GM21515 (cell line): ENCODE measurements around the gene HSPG2.
"Not testable (repeated sequence)": the region's sequence is repeated elsewhere in the genome, so short reads cannot be mapped to it uniquely, and the experiment has no call there.

Experiments
- ATAC-seq: cut with Tn5 transposase; IDR thresholded peaks from one replicate; pipeline ENCODE4 v1.9.1; 2021; ENCODE audit not compliant: unreplicated experiment

The HSPG2 gene

DNA sequence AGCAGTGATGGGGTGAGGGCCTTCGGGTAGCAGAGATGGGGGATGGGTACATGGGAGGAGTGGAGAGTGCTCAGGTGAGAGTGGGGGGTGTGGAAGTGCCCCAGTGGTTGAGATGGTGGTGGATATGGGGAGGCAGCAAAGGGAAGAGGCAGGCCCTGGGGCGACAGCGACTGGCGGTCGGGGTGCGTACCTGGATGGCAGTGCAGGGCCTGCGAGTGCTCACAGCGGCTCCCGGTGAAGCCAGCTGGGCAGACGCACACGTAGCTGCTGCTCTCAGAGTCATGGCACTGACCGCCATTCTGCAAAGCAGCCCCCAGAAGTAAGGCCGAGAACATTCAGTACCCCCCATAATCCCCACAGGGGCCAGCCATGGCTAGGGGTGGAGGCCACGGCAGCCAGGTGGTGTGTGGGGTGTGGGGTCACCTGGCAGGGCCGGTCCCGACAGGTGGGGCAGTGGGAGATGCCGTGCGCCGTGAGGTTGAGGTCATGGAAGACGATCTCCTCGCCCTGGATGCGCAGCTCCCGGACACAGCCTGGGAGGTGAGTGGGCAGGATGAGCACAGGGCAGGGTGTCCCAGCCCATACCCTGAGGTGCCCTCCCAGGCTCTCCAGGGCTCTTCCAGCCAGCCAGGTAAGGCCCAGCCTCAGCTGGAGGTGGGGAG lies 106.2 kb downstream of the HSPG2 start:
- no peak for ATAC-seq

GRCh38 chr1:21829294-21829693 lies 107.8 kb downstream of the HSPG2 start:
- ATAC-seq: no peak

DNA sequence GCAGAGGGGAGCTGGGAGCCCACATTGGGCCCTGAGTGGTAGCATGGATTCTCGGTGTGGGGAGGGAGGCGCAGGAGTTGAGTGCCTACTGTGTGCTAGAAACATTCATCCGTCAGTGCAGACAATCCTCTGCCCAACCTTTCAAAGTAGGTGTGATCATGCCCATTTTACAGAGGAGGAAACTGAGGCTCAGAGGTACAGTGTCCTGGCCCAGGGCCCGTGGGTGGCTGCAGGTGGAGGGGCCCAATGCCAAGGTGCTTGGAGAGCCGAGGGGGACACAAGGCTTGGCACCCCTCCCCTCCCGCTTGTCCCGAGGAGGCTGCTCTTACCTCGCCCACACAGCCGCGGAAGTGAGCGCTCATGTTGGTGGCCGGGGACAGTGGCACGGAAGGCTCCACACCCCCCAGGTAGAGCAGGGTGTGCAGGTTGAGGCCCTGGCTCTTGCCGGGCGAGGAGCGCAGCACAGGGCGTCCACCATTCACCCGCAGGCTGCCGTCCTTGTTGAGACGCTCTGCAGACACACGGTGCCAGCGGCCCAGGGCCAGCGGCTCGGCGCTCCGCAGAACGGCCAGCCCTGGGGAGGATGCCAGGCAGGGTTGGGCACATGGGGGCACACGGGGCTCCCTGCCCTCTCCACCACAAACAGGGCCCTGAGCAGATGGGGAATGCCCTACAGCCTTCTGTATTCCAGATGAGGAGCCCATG lies 108.5 kb downstream of the HSPG2 start:
- no peak for ATAC-seq

- ATAC-seq: no peak
These were observed 109.0 kb downstream of the HSPG2 start for GRCh38 chr1:21828075-21828474.

GRCh38 chr1:21827141-21827679 lies 109.9 kb downstream of the HSPG2 start:
- no peak for ATAC-seq

- not testable (repeated sequence) for ATAC-seq
These were observed 110.4 kb downstream of the HSPG2 start for GRCh38 chr1:21826694-21827093.

GRCh38 chr1:21825393-21825792 lies 111.7 kb downstream of the HSPG2 start:
- ATAC-seq: no peak

DNA sequence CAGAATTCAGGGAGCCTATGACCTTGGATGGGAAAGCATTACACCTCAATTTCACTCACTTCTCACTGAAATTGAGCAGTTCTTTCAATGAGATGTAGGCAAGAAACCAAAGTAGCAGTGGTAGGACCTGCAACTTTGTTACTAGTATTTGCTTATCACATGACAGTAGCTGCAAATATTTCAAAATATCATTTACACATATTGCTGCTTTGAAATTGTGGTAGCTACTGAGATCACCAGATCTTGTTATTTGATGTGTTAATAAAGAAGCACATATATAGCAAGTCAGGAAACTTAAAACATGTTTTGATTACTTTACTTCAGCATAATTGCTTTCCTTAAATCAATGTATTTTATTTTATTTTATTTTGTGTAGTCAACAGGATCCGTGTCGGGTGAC lies 112.2 kb downstream of the HSPG2 start:
- no peak for ATAC-seq

DNA sequence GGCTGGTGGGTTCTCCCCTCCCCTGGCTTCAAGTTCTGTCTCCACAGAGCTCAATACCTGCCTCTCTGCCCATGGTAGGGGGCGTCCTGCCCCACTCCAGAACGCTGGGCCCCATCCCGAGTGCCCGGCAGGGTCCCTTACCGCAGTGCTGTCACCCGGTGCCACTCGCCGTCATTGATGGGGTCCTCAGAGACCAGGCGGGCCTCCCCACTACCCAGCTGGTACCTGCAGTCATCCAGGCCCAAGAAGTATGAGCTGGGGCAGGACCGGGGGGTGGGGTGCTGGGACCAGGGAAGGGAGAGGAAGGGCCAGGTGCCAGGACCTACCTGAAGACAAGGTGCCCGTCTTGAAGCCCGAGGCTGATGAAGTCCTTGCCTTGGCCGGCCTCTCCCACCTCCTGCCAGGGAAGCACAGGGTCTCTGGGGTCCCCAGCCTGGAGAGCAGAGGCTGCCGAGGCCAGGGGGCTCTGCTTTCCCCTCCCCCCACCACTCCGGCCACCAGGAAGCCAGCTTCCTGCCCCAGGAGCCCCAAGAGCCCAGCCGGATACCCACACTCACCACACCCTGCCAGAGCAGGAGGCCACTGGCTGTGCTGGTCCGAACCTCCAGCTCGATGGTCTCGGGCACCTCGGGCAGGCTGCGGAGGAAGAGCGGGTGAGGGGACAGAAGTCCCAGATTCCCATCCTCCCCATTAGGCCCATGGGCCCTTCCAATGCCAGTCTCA lies 113.0 kb downstream of the HSPG2 start:
- no peak for ATAC-seq

- no peak for ATAC-seq
These were observed 113.7 kb downstream of the HSPG2 start for GRCh38 chr1:21823206-21823979.

DNA sequence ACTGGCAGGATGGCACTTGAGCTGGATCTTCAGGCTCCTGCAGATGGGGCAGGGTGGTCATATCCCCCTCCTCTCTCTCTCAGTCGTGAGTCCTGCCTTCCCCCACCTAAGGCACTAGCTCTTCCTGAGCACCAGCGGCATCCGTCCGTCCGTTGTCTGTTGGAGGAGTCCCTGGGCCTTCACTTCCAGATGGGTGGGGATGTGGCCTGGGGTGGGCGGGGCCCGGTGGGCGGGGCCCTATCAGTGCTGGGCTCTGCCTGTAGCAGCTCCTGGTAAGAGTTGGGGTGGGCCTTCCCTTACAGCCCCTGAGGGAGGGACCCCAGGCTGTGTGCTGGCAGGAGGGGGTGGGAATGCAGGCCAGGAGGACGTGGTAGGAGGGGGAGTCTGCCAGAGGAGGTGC lies 114.8 kb downstream of the HSPG2 start:
- ATAC-seq: no peak

GRCh38 chr1:21821385-21822019 lies 115.6 kb downstream of the HSPG2 start:
- no peak for ATAC-seq

- no peak for ATAC-seq
These were observed 116.4 kb downstream of the HSPG2 start for GRCh38 chr1:21820597-21821232.

- no peak for ATAC-seq
These were observed 118.5 kb downstream of the HSPG2 start for GRCh38 chr1:21818656-21819055.

DNA sequence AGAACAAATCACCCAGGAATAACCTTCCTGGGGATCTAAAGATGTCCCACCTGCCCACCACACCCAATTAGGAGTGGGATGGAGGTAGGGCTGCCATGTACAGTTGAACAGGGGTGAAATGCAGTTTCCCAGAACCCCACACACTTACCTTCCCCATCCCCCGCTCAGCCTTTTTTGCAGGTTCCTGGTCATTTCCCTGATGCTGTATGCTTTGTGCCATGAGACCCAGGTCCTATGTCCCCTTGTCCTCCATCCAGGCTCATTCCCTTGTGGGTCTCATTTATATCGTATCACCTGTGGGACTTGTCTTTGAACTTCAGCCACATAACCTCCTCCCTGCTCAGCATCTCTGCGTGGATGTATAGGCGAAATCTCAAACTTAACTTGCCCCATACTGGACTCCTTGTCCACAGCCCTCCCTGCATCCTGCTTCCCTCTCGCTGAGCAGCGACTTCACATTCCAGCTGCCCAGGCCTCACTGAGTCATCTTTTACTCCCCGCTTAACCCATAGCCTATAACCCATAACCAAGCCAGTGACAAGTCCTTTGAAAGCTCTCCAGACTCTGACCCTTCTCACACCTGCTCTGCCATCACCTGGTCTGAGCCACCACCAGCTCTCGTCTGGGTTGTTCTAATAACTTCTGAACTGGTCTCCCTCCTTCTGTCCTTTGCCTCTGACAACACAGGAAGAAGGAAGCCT lies 120.4 kb downstream of the HSPG2 start:
- no peak for ATAC-seq

GRCh38 chr1:21815724-21816321 lies 121.3 kb downstream of the HSPG2 start:
- no peak for ATAC-seq

DNA sequence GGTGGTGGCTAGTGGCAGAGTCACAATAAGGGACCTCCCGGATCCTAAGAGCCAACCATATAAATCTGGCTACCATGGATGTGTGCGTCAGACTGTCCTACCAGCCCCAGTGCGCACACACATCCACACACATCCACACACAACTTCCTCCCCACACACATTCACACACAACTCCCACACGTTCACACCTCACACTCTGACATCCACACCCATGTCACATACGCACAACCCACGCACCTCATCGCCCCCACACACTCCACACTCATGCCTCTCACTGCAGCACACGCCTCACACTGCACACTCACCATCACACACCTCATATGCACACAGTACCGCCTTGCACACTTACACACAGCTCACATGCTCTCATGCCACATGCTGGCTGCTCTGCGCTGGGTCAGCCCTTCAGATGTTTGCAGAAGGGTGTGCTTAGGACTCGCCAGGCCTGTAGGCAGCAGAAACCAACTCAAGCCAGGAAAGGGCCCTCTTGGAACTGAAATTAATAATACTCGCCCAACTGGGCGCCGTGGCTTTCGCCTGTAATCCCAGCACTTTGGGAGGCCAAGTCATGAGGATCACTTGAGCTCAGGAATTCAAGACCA lies 122.0 kb downstream of the HSPG2 start:
- ATAC-seq: no peak

- ATAC-seq: no peak
These were observed 122.7 kb downstream of the HSPG2 start for GRCh38 chr1:21814241-21814918.
